ENCODE data around the gene SMIM38.

The SMIM38 gene

DNA sequence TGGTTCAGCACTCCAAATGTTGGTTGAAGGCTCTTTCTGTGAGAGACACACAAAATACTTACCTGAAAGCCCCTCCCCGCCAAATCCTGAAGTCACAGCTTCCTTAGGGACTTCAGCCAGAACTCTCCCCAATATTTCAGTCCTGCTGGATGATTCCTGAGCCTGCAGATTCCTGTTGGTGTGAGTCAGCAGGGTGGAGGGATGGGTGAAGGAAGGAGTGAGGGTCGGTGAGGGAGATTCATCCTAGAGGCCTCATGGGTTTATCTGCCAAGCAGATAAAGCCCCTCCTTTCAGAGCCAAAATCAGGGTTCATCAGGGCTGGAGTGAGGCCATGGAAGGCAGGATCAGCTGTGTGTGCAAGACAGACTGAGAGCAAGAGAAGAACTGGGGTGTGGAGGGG, 37.9 kb downstream of the SMIM38 start:
- no peak for DNase-seq (ENCODE audit: low spot score)
- in situ Hi-C loops (cut with MboI; ENCODE audit: low pct_unique_long_range_greater_than_20kb, low sequenced_read_pairs, unreplicated experiment) = no loop called here
- TF ChIP-seq, protein P1, sequence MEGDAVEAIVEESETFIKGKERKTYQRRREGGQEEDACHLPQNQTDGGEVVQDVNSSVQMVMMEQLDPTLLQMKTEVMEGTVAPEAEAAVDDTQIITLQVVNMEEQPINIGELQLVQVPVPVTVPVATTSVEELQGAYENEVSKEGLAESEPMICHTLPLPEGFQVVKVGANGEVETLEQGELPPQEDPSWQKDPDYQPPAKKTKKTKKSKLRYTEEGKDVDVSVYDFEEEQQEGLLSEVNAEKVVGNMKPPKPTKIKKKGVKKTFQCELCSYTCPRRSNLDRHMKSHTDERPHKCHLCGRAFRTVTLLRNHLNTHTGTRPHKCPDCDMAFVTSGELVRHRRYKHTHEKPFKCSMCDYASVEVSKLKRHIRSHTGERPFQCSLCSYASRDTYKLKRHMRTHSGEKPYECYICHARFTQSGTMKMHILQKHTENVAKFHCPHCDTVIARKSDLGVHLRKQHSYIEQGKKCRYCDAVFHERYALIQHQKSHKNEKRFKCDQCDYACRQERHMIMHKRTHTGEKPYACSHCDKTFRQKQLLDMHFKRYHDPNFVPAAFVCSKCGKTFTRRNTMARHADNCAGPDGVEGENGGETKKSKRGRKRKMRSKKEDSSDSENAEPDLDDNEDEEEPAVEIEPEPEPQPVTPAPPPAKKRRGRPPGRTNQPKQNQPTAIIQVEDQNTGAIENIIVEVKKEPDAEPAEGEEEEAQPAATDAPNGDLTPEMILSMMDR (IDR thresholded peaks at IDR 0.05; ENCODE audit: extremely low read depth, insufficient read depth, missing control alignments) = no peak

DNA sequence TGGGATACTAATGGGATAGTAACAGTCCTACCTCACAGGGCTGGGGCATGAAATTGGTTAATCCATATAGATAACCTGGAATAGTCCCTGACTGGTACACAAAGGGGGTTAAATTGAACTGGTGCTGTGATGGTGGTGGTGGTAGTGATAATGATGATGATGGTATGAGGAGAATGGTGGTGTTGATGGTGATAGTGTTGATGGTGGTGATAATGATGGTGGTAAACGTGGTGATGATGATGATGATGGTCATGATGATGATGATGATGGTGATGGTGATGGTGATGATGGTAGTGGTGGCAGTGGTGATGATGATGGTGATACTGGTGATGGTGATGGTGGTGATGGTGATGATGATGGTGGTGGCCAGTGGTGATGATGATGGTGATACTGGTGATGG, 38.7 kb downstream of the SMIM38 start:
- no peak for DNase-seq (ENCODE audit: low spot score)
- TF ChIP-seq, protein P1 (IDR thresholded peaks at IDR 0.05; ENCODE audit: extremely low read depth, insufficient read depth, missing control alignments) = no peak
- in situ Hi-C loops (cut with MboI; ENCODE audit: low pct_unique_long_range_greater_than_20kb, low sequenced_read_pairs, unreplicated experiment) = no loop called here

DNA sequence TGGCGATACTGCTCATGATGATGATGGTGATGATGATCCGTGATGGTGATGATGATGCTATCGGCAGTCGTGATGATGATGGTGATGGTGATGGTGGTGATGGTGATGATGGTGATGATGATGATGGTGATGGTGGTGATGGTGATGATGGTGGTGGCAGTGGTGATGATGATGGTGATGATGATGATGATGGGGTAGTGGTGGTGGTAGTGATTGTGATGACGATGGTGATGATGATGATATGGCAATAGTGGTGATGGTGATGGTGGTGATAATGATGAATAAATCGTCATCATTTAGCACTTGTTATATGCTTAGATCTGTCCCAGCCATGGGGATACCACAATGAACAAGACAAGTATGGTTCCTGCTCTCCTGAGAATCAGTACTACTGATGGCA, 39.2 kb downstream of the SMIM38 start:
- TF ChIP-seq, protein P1 (IDR thresholded peaks at IDR 0.05; ENCODE audit: extremely low read depth, insufficient read depth, missing control alignments) = no peak
- in situ Hi-C loops (cut with MboI; ENCODE audit: low pct_unique_long_range_greater_than_20kb, low sequenced_read_pairs, unreplicated experiment) = no loop called here
- DNase-seq (ENCODE audit: low spot score) = no peak

DNA sequence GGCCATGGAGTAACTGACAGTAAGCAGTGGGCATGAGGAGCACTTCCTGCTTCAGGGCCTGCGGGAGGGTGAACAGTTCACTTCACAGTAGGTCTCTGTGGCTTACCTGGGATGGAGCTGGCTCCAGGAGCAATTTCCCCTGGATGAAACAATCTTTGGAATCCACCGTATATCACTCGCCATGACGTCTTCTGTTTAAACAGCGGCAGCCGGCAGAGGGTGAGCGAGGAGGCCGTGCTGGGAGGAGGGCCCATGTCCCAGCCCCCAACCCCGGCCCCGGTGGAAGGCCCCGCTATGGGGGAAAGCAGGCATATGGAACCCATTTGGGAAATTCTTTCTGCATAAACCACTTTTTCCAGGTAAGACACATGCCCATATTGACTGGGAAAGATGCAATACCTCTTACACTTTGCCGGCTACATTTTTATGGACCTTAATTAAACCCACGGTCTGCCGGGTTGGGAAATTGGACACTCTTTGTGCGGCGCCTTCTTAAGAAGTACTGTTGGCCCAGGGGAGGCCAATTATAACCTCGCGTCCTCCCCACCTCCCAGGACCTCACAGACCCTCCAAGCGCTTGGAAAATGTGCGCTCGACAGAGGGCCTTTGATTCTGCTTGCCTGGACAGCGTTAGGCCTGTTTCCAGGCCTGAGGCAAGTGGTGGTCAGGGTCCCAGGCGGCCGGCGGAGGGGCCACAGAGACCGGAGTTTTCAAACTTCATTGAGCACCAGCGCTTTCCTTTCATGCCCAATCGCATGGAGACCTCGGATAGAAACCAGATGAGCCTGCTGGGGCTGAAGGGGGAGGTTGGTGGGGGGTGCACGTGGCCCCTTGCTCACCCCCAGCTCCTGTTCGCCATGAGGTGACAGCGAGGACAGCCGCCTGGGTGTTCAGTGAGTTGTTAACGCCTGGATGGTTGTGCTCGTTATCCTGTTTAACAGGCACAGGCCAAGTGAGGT, 40.4 kb downstream of the SMIM38 start:
- in situ Hi-C loops (cut with MboI; ENCODE audit: low pct_unique_long_range_greater_than_20kb, low sequenced_read_pairs, unreplicated experiment) = no loop called here
- TF ChIP-seq, protein P1 (IDR thresholded peaks at IDR 0.05; ENCODE audit: extremely low read depth, insufficient read depth, missing control alignments) = no peak
- DNase-seq (ENCODE audit: low spot score) = no peak

DNA sequence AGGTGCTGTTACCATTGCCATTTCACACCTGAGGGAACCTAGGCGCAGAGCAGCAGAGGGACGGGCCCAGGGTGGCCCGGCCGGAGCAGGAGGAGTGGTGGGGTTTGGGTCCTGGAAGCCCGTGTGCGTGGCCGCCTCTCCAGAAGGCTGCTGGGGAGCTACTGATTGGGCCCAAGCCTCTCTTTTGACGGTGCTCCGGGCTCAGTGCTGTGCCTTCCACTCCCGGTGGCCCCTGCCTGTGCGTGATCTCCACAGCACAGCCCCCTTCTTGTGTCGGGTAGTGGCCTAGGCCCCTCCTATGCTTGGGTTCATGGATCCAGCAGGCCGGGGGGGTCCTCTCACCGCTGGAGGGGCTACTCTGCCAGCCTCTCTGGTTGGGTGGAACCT, 41.0 kb downstream of the SMIM38 start:
- in situ Hi-C loops (cut with MboI; ENCODE audit: low pct_unique_long_range_greater_than_20kb, low sequenced_read_pairs, unreplicated experiment) = no loop called here
- TF ChIP-seq, protein P1 (IDR thresholded peaks at IDR 0.05; ENCODE audit: extremely low read depth, insufficient read depth, missing control alignments) = no peak
- DNase-seq (ENCODE audit: low spot score) = no peak

DNA sequence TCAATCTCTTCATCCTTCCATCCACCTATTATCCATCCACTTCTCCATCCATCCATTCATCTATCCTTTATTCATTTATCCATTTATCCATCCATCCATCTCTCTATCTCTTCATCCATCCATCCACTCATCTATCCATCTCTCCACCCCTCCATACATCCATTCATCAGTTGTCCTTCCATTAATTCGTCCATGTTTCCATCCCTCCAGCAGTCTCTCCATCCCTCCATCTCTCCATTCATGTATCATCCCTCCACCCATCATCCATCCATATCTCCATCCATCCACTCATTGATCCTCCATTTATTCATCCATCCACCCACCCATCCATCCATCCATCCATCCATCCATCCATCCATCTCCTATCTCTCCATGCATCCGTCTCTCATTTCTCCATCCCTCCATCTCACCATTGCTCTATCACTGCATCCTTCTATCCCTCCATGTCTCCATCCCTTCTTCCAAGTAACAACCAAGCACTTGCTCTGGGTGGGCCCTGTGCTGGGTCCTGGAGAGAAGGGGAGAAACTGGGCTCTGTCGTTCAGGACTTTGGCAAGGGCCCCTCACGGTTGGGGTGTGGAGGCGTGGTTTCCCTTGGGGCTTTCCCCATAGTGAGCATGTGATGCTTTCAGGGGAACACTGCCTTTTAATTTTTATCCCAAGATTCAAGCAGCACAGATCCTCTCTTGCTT, 43.3 kb downstream of the SMIM38 start:
- in situ Hi-C loops (cut with MboI; ENCODE audit: low pct_unique_long_range_greater_than_20kb, low sequenced_read_pairs, unreplicated experiment) = no loop called here
- TF ChIP-seq, protein P1 (IDR thresholded peaks at IDR 0.05; ENCODE audit: extremely low read depth, insufficient read depth, missing control alignments) = no peak
- DNase-seq (ENCODE audit: low spot score) = no peak

Measured in GM13977 (cell line).